CD14-positive monocyte (primary cell): Measurements from ENCODE around the gene BAAT. TPM values are rescaled to one million over a fixed set of nuclear protein-coding genes. Genes with fewer than 3 reads are reported as not detected.

Source experiments
- DNase-seq, 3 donors: peaks; one replicate each; pipeline ENCODE4 v3.0.0-alpha.2; 2011 to 2022
- H2AFZ ChIP-seq: 2 replicates; pipeline ENCODE4 v1.6.0; 2012; ENCODE audit warnings: mild to moderate bottlenecking, low read depth, low read length, inconsistent platforms; ENCODE audit not compliant: insufficient read depth, poor library complexity, severe bottlenecking
- H3K27ac ChIP-seq, 2 donors: 1 replicate in 1 of 2; 2 replicates in 1 of 2; pipeline ENCODE4 v1.5.1; 2012 to 2013; ENCODE audit warnings: low read length in 2 of 2, control low read depth in 1 of 2, inconsistent platforms in 1 of 2, low read depth in 1 of 2, mild to moderate bottlenecking in 1 of 2
- H3K27me3 ChIP-seq, 2 donors: one replicate each; pipeline versions ENCODE4 v1.6.0 to v1.6.1; 2011 to 2013; ENCODE audit warnings: low read length in 2 of 2; ENCODE audit not compliant: control insufficient read depth in 2 of 2, insufficient read depth in 2 of 2
- H3K36me3 ChIP-seq, 2 donors: replicated peaks in 1 of 2; 1 replicate in 1 of 2; 2 replicates in 1 of 2; pipeline versions ENCODE4 v1.5.1 to v1.6.1; 2012 to 2013; ENCODE audit warnings: low read length in 2 of 2, control low read depth in 1 of 2, inconsistent platforms in 1 of 2, mild to moderate bottlenecking in 1 of 2; ENCODE audit not compliant: insufficient read depth in 2 of 2, control insufficient read depth in 1 of 2
- H3K4me1 ChIP-seq, 2 donors: 1 replicate in 1 of 2; 2 replicates in 1 of 2; pipeline versions ENCODE4 v1.5.1 to v1.6.1; 2012 to 2013; ENCODE audit warnings: low read length in 2 of 2, control low read depth in 1 of 2, inconsistent platforms in 1 of 2, mild to moderate bottlenecking in 1 of 2, moderate library complexity in 1 of 2; ENCODE audit not compliant: insufficient read depth in 2 of 2, control insufficient read depth in 1 of 2
- H3K4me2 ChIP-seq: replicated peaks from 2 replicates; pipeline ENCODE3; 2012; ENCODE audit warnings: low read length, moderate library complexity, mild to moderate bottlenecking; ENCODE audit not compliant: poor library complexity, severe bottlenecking; ENCODE audit errors: extremely low read depth
- H3K4me3 ChIP-seq, 3 experiments: fragments of 200-600 bp in 1 of 3; sonication (generic) in 1 of 3; replicated peaks in 1 of 3; 1 replicate in 2 of 3; 2 replicates in 1 of 3; pipeline ENCODE4 v1.5.1; 2011 to 2013; ENCODE audit warnings: low read length in 3 of 3, mild to moderate bottlenecking in 3 of 3, control low read depth in 2 of 3, low read depth in 2 of 3, inconsistent platforms in 1 of 3, moderate library complexity in 1 of 3
- H3K79me2 ChIP-seq: 2 replicates; pipeline ENCODE4 v1.6.0; 2012; ENCODE audit warnings: mild to moderate bottlenecking, control low read depth, inconsistent platforms, low read length, moderate library complexity; ENCODE audit not compliant: insufficient read depth
- H3K9ac ChIP-seq: 2 replicates; pipeline ENCODE4 v1.6.0; 2017; ENCODE audit warnings: low read length, mild to moderate bottlenecking; ENCODE audit not compliant: insufficient read depth, poor library complexity, severe bottlenecking
- H3K9me3 ChIP-seq, 2 donors: replicated peaks in 1 of 2; 1 replicate in 1 of 2; 2 replicates in 1 of 2; pipeline versions ENCODE4 v1.5.1 to v1.6.1; 2012 to 2013; ENCODE audit warnings: low read length in 2 of 2, control low read depth in 1 of 2; ENCODE audit not compliant: control insufficient read depth in 1 of 2, insufficient read depth in 1 of 2
- H4K20me1 ChIP-seq: 2 replicates; pipeline ENCODE4 v1.6.0; 2012; ENCODE audit warnings: mild to moderate bottlenecking, low read length, control low read depth, moderate library complexity; ENCODE audit not compliant: insufficient read depth
- H3K27ac Mint-ChIP-seq, 7 donors: one replicate each; pipeline ENCODE4 v1.8.0; 2020; ENCODE audit warnings: mild to moderate bottlenecking in 7 of 7, mixed read lengths in 7 of 7, moderate library complexity in 6 of 7, inconsistent platforms in 2 of 7
- H3K27me3 Mint-ChIP-seq, 3 donors: one replicate each; pipeline ENCODE4 v1.8.0; 2021 to 2022; ENCODE audit warnings: low read depth in 3 of 3, mild to moderate bottlenecking in 3 of 3, mixed read lengths in 3 of 3, moderate library complexity in 3 of 3, inconsistent platforms in 1 of 3
- H3K36me3 Mint-ChIP-seq, 2 donors: one replicate each; pipeline ENCODE4 v1.8.0; 2020; ENCODE audit warnings: mixed read lengths in 2 of 2, inconsistent platforms in 1 of 2, mild to moderate bottlenecking in 1 of 2
- H3K4me1 Mint-ChIP-seq: one replicate; pipeline ENCODE4 v1.8.0; 2020; ENCODE audit warnings: mild to moderate bottlenecking, mixed read lengths
- H3K4me3 Mint-ChIP-seq, 2 donors: one replicate each; pipeline ENCODE4 v1.8.0; 2020; ENCODE audit warnings: mild to moderate bottlenecking in 2 of 2, mixed read lengths in 2 of 2, moderate library complexity in 1 of 2
- H3K9me3 Mint-ChIP-seq, 7 donors: one replicate each; pipeline ENCODE4 v1.8.0; 2020 to 2022; ENCODE audit warnings: mixed read lengths in 7 of 7, mild to moderate bottlenecking in 6 of 7, moderate library complexity in 6 of 7, inconsistent platforms in 2 of 7
- CTCF ChIP-seq: fragments of 200-600 bp; IDR thresholded peaks from one replicate; pipeline ENCODE4 v1.8.0; 2022; ENCODE audit warnings: antibody characterized with exemption, mild to moderate bottlenecking
- WGBS: methylation state at CpG from one replicate; pipeline ENCODE4 v1.1.5; 2013; ENCODE audit warnings: missing lambda C conversion rate; ENCODE audit not compliant: insufficient coverage; 5-methylcytosine and 5-hydroxymethylcytosine counted together
- intact Hi-C, 2 donors: fragments of 100-400 bp; cut with micrococcal nuclease; formaldehyde crosslinking; loops; one replicate each; pipeline versions ENCODE4 v1.15.0 to v1.15.1; 2023
- polyA plus RNA-seq, 3 donors: library from polyadenylated mRNA; depleted of rRNA in 1 of 3; unstranded in 2 of 3; stranded (reverse) in 1 of 3; fragments of 300-500 nt in 2 of 3; fragments of >200 nt in 1 of 3; fragmentation: Illumina TruSeq in 2 of 3; gene quantifications; 1 replicate in 2 of 3; 2 replicates in 1 of 3; pipeline ENCODE4 v1.2.3, GENCODE V29; 2012 to 2021

Gene BAAT
- polyA plus RNA-seq, 3 donors: not detected

GRCh38 chr9:101325053-101325452 is 59.8 kb downstream of the BAAT start:
- Histone ChIP-seq H2AFZ (no peak overlapping the region), H3K4me3 (no peak overlapping the region), H3K36me3 (no peaks in the 10 kb centered on the region), H3K27ac (no peak overlapping the region), H3K27me3 (no peaks in the 10 kb centered on the region), H3K4me1 (no peaks in the 10 kb centered on the region), H3K9me3 (peaks cover 0 to 4% of the 10 kb centered on the region in 2 donors), H3K9ac (no peak overlapping the region), H3K4me2 (no peak overlapping the region), H4K20me1 (no peaks in the 10 kb centered on the region), H3K79me2 (no peaks in the 10 kb centered on the region)
- Mint-ChIP-seq H3K4me3 (no peak overlapping the region), H3K27ac (no peak overlapping the region), H3K4me1 (no peaks in the 10 kb centered on the region), H3K36me3 (no peaks in the 10 kb centered on the region), H3K9me3 (peaks cover 4 to 13% (median 10%) of the 10 kb centered on the region in 7 donors), H3K27me3 (peaks cover 2 to 6% (median 5%) of the 10 kb centered on the region in 3 donors)
- intact Hi-C loops: no loop called here
- TF ChIP-seq CTCF: no peak
- DNase-seq: no peak
- WGBS: no CpG with 5 or more reads among the region's 2 CpGs

GRCh38 chr9:101324245-101324804 is 60.5 kb downstream of the BAAT start:
- intact Hi-C loops: no loop called here
- Histone ChIP-seq H3K4me2 (no peak overlapping the region), H2AFZ (no peak overlapping the region), H3K36me3 (no peaks in the 10 kb centered on the region), H4K20me1 (no peaks in the 10 kb centered on the region), H3K27ac (no peak overlapping the region), H3K4me3 (no peak overlapping the region), H3K9ac (no peak overlapping the region), H3K27me3 (no peaks in the 10 kb centered on the region), H3K4me1 (no peaks in the 10 kb centered on the region), H3K79me2 (no peaks in the 10 kb centered on the region), H3K9me3 (peaks cover 0 to 4% of the 10 kb centered on the region in 2 donors)
- DNase-seq: no peak
- H3K9me3 Mint-ChIP-seq: peaks cover 4 to 13% (median 10%) of the 10 kb centered on the region in 7 donors
- no CpG with 5 or more reads among the region's 3 CpGs for WGBS
- peaks cover 2 to 6% (median 5%) of the 10 kb centered on the region in 3 donors for H3K27me3 Mint-ChIP-seq
- TF ChIP-seq CTCF: no peak
- H3K4me3 Mint-ChIP-seq: no peak overlapping the region
- H3K27ac Mint-ChIP-seq: no peak overlapping the region
- H3K4me1 Mint-ChIP-seq: no peaks in the 10 kb centered on the region
- no peaks in the 10 kb centered on the region for H3K36me3 Mint-ChIP-seq
